ENCODE data around the gene BEGAIN.

- TF ChIP-seq, protein P1, sequence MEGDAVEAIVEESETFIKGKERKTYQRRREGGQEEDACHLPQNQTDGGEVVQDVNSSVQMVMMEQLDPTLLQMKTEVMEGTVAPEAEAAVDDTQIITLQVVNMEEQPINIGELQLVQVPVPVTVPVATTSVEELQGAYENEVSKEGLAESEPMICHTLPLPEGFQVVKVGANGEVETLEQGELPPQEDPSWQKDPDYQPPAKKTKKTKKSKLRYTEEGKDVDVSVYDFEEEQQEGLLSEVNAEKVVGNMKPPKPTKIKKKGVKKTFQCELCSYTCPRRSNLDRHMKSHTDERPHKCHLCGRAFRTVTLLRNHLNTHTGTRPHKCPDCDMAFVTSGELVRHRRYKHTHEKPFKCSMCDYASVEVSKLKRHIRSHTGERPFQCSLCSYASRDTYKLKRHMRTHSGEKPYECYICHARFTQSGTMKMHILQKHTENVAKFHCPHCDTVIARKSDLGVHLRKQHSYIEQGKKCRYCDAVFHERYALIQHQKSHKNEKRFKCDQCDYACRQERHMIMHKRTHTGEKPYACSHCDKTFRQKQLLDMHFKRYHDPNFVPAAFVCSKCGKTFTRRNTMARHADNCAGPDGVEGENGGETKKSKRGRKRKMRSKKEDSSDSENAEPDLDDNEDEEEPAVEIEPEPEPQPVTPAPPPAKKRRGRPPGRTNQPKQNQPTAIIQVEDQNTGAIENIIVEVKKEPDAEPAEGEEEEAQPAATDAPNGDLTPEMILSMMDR (IDR thresholded peaks at IDR 0.05; ENCODE audit: low read length): no peak
- no peak for TF ChIP-seq EZH2 (IDR thresholded peaks at IDR 0.05; ENCODE audit: borderline replicate concordance, low read length)
Observed at GRCh38 chr14:100569734-100570286, 17.4 kb downstream of the BEGAIN start.

All from OCI-LY1 (cell line).